Suprapubic skin (tissue), 4 donors: ENCODE results near the gene CDHR4.

Experiments used
- CTCF ChIP-seq, 2 donors: fragments of 200-600 bp in 1 of 2; fragments of 450-650 bp in 1 of 2; sonication (generic) in 1 of 2; IDR thresholded peaks; one replicate each; pipeline ENCODE4 v1.5.1; 2016 to 2019; ENCODE audit warnings: antibody characterized with exemption in 2 of 2, mild to moderate bottlenecking in 1 of 2, moderate library complexity in 1 of 2
- EP300 ChIP-seq: sonication (generic); formaldehyde crosslinking; IDR thresholded peaks from one replicate; pipeline ENCODE4 v1.6.1; 2017; ENCODE audit warnings: antibody characterized with exemption
- POLR2A ChIP-seq, 2 donors: fragments of 450-650 bp; IDR thresholded peaks; one replicate each; pipeline ENCODE4 v1.6.1; 2017; ENCODE audit warnings: antibody characterized with exemption in 2 of 2, mild to moderate bottlenecking in 2 of 2, moderate library complexity in 2 of 2
- POLR2AphosphoS5 ChIP-seq, 3 donors: sonication (generic); formaldehyde crosslinking; IDR thresholded peaks; one replicate each; pipeline ENCODE4 v1.6.1; 2017; ENCODE audit warnings: antibody characterized with exemption in 3 of 3

- TF ChIP-seq EP300: no peak
- peak; percentile 14 to 87 for TF ChIP-seq POLR2A (IDR thresholded peaks at IDR 0.05)
- TF ChIP-seq CTCF (IDR thresholded peaks at IDR 0.05): no peak
- TF ChIP-seq POLR2AphosphoS5 (IDR thresholded peaks at IDR 0.05): peak; percentile 10 to 91 (median 81)
These were observed 13.1 kb downstream of the CDHR4 start, which contains the start of gene IP6K1 for GRCh38 chr3:49786357-49787181.
